Memory B cell (primary cell): ENCODE data around the gene ANAPC2.
A peak's percentile ranks its signal among the peaks of the same experiment; 100 is the strongest.

Experiments
- ATAC-seq: fragments of 150-1000 bp; cut with Tn5 transposase; 2 replicates; pipeline ENCODE4 v1.10.0; 2021; ENCODE audit warnings: low read depth, mild to moderate bottlenecking, moderate library complexity
- DNase-seq, 2 donors: peaks; one replicate each; pipeline ENCODE4 v3.0.0; 2022; ENCODE audit warnings: low spot score in 2 of 2
- H3K27ac Mint-ChIP-seq: one replicate; pipeline ENCODE4 v1.8.0; 2022; ENCODE audit warnings: mild to moderate bottlenecking, moderate library complexity, mixed read lengths
- H3K27me3 Mint-ChIP-seq: one replicate; pipeline ENCODE4 v1.8.0; 2022; ENCODE audit warnings: mixed read lengths
- H3K36me3 Mint-ChIP-seq: one replicate; pipeline ENCODE4 v1.8.0; 2022; ENCODE audit warnings: mild to moderate bottlenecking, mixed read lengths
- H3K4me1 Mint-ChIP-seq: one replicate; pipeline ENCODE4 v1.8.0; 2022; ENCODE audit warnings: mixed read lengths
- H3K4me3 Mint-ChIP-seq: one replicate; pipeline ENCODE4 v1.8.0; 2022; ENCODE audit warnings: mild to moderate bottlenecking, moderate library complexity, mixed read lengths
- H3K9me3 Mint-ChIP-seq: one replicate; pipeline ENCODE4 v1.8.0; 2022; ENCODE audit warnings: mixed read lengths

Gene ANAPC2

DNA sequence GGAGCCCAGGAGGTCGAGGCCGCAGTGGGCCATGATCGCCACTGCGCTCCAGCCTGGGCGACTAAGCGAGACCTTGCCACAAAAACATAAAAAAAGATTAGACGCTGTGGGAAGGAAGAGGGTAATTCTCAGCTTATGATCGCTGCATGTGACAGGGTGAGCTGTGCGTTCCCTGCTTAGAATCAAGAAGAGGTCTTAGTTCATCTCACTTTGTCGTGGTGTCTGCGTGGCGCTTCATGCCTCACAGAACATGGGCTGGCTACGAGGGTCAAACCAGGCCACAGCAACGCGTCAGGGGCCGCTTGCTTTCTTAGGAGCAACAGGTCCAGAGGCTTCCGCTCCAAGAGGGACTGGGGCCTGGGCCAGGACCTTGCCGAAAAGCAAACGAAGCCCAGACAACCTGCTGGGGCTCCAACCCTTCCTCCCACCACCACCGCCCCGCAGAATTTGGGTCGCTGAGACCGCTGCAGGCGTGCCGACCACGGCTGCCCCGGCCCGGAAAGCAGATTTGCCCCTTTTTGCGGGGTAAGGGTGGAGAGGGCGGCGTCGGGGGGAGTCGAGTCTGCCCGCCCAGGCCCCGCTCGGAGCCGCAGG is 59.4 kb downstream of the ANAPC2 start:
- Mint-ChIP-seq H3K27me3 (no peaks in the 10 kb centered on the region), H3K4me1 (peaks cover 24% of the 10 kb centered on the region), H3K27ac (peak overlapping the region; percentile 94), H3K4me3 (peak overlapping the region; percentile 94), H3K36me3 (no peaks in the 10 kb centered on the region), H3K9me3 (no peaks in the 10 kb centered on the region)
- ATAC-seq (peak; percentile 0), DNase-seq (no peak)

GRCh38 chr9:137128158-137128861 is 60.0 kb downstream of the ANAPC2 start:
- Mint-ChIP-seq H3K4me3 (peak overlapping the region; percentile 94), H3K27ac (peak overlapping the region; percentile 94), H3K27me3 (no peaks in the 10 kb centered on the region), H3K9me3 (no peaks in the 10 kb centered on the region), H3K36me3 (no peaks in the 10 kb centered on the region), H3K4me1 (peaks cover 27% of the 10 kb centered on the region)
- ATAC-seq (no peak), DNase-seq (no peak)

- Mint-ChIP-seq H3K4me1 (peaks cover 31% of the 10 kb centered on the region), H3K36me3 (no peaks in the 10 kb centered on the region), H3K27me3 (no peaks in the 10 kb centered on the region), H3K4me3 (peak overlapping the region; percentile 94), H3K9me3 (no peaks in the 10 kb centered on the region), H3K27ac (peak overlapping the region; percentile 94)
- ATAC-seq (peak; percentile 12), DNase-seq (peak in 1 of 2 donors; percentile 28)
Measured at GRCh38 chr9:137127301-137128157, 60.8 kb downstream of the ANAPC2 start.

GRCh38 chr9:137126786-137127185 is 61.6 kb downstream of the ANAPC2 start:
- ATAC-seq (no peak), DNase-seq (no peak)
- Mint-ChIP-seq H3K27me3 (no peaks in the 10 kb centered on the region), H3K4me1 (peaks cover 38% of the 10 kb centered on the region), H3K36me3 (no peaks in the 10 kb centered on the region), H3K4me3 (peak overlapping the region; percentile 90), H3K9me3 (no peaks in the 10 kb centered on the region), H3K27ac (peak overlapping the region; percentile 94)
